C4-2B (cell line): ENCODE data around the gene OPN1SW.

Experiments
- H3K27ac ChIP-seq: fragments of 450-650 bp; 2 replicates; pipeline ENCODE4 v1.5.1; 2017
- CTCF ChIP-seq: fragments of 450-650 bp; conservative IDR thresholded peaks from 2 replicates; pipeline ENCODE4 v1.5.1; 2017; ENCODE audit warnings: mild to moderate bottlenecking
- ZFX ChIP-seq: fragments of 450-650 bp; IDR thresholded peaks from 2 replicates; pipeline ENCODE4 v1.6.1; 2017

OPN1SW gene

DNA sequence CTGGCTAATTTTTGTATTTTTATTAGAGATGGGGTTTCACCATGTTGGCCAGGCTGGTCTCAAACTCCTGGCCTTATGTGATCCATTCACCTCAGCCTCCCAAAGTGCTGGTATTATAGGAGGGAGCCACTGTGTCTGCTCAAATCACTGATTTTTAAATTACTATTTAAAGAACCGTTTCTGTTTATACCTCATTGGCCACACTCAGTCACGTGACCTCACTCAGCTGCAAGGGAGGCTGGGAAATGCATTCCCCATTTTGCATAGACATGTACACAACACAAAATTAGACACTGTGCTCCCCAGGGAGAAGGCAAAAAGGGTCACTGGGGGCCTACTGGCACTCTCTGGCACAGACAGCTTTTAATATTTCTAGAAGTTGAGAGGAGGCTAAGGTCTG lies 50.1 kb downstream of the OPN1SW start:
- H3K27ac ChIP-seq = no peak overlapping the region
- TF ChIP-seq ZFX = no peak
- TF ChIP-seq CTCF = no peak

DNA sequence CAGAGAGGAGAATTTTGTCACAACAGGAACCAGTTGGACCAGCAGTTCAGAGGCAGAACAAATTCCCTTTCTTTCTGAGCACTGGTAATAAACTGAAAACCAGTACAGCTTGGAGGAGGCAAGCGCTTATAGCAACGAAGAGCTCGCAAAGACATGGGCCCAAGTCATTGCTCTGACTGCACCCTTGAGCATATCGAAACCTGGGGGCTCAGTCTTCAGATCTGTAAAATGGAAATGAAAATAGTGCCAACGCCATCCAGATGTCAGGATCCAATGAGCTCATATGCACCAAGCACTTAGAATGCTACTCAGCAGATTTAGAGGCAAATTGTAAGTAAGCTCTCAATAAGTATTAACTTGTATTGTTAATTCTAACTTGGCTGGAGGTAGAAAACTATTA lies 50.9 kb downstream of the OPN1SW start:
- no peak for TF ChIP-seq CTCF
- TF ChIP-seq ZFX = no peak
- no peak overlapping the region for H3K27ac ChIP-seq
